BE2C (cell line): Measurements from ENCODE around the gene SNX25.
"Not testable (repeated sequence)": the region's sequence is repeated elsewhere in the genome, so short reads cannot be mapped to it uniquely, and the experiment has no call there.

Experiments
- DNase-seq: peaks from one replicate; pipeline ENCODE4 v3.0.0-alpha.2; 2020
- H3K27me3 ChIP-seq: fragments of 250-450 bp; sonication (Bioruptor Pico); 2 replicates; pipeline ENCODE4 v1.5.1; 2020; ENCODE audit warnings: mild to moderate bottlenecking
- H3K36me3 ChIP-seq: fragments of 250-450 bp; sonication (Bioruptor Pico); 2 replicates; pipeline ENCODE4 v1.5.1; 2020; ENCODE audit warnings: mild to moderate bottlenecking
- H3K4me1 ChIP-seq: fragments of 250-450 bp; sonication (Bioruptor Pico); 2 replicates; pipeline ENCODE4 v1.5.1; 2020
- H3K4me3 ChIP-seq: 2 replicates; pipeline ENCODE4 v1.5.1; 2011; ENCODE audit warnings: low read depth, low read length
- H3K9me3 ChIP-seq: fragments of 250-450 bp; sonication (Bioruptor Pico); 2 replicates; pipeline ENCODE4 v1.5.1; 2020
- TF ChIP-seq, protein P1 (sequence below): IDR thresholded peaks from 2 replicates; pipeline ENCODE4 v1.5.1; 2012; ENCODE audit warnings: mild to moderate bottlenecking, low read depth, low read length

Gene SNX25

DNA sequence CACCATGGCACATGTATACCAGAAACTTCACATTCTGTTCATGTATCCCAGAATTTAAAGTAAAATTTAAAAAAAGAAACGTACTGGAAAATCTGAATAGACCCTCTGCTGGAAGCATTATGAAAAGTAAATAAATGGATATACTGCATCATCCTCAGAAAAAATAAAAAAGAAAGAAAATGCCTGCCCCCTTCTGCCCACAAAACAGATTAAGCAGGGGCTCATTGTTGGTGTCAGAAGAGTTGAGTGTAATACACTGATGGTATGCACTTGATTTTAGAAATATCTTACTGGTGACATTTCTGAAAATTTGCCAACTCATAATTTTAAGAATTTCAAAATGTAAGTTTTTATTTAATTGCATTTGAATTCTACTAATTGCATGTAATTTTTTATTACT lies 108.5 kb downstream of the SNX25 start:
- no peaks in the 10 kb centered on the region for H3K36me3 ChIP-seq
- TF ChIP-seq, protein P1, sequence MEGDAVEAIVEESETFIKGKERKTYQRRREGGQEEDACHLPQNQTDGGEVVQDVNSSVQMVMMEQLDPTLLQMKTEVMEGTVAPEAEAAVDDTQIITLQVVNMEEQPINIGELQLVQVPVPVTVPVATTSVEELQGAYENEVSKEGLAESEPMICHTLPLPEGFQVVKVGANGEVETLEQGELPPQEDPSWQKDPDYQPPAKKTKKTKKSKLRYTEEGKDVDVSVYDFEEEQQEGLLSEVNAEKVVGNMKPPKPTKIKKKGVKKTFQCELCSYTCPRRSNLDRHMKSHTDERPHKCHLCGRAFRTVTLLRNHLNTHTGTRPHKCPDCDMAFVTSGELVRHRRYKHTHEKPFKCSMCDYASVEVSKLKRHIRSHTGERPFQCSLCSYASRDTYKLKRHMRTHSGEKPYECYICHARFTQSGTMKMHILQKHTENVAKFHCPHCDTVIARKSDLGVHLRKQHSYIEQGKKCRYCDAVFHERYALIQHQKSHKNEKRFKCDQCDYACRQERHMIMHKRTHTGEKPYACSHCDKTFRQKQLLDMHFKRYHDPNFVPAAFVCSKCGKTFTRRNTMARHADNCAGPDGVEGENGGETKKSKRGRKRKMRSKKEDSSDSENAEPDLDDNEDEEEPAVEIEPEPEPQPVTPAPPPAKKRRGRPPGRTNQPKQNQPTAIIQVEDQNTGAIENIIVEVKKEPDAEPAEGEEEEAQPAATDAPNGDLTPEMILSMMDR: no peak
- no peak for DNase-seq
- H3K4me1 ChIP-seq: no peaks in the 10 kb centered on the region
- H3K4me3 ChIP-seq: no peak overlapping the region
- H3K9me3 ChIP-seq: no peaks in the 10 kb centered on the region
- no peaks in the 10 kb centered on the region for H3K27me3 ChIP-seq

DNA sequence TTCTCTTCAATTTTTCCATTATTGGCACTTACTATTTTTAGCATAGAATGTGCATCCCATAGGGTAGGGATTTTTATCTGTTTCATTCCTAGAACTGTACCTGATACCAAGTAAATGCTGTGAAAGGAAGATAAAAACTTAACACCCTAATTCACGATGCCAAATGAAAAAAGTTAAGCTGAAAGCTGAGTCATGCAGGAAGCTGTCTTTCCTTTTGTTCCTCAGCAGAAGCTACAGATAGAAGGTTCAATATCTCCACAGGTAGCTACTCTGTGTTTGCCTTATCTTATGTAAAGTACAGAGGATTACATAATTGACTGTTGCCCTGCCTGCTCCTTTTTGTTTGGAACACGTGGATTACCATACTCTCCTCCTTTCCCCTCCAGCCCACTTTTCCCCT lies 109.3 kb downstream of the SNX25 start:
- TF ChIP-seq, protein P1: no peak
- H3K4me1 ChIP-seq: no peaks in the 10 kb centered on the region
- no peaks in the 10 kb centered on the region for H3K27me3 ChIP-seq
- DNase-seq: no peak
- H3K36me3 ChIP-seq: no peaks in the 10 kb centered on the region
- H3K4me3 ChIP-seq: no peak overlapping the region
- no peaks in the 10 kb centered on the region for H3K9me3 ChIP-seq

DNA sequence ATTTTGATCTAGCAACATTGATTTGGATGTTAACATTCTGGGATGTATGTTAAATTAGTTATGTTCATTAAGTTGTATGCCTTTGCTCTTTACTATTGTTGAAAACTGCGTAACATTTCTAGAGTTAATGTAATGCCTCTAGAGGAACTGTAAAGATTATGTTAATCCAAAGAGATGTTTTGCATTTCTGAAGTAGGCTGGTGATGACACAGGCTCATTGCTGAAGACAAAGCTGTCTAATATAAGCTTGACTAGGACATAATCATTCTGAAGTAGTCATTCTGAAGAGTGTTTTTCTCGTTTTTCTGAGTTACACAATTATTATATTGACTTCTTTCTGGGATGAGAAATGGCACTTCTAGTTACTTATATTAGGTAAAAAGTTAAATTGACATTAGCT lies 113.4 kb downstream of the SNX25 start:
- TF ChIP-seq, protein P1: no peak
- DNase-seq: no peak
- Histone ChIP-seq H3K4me1 (no peaks in the 10 kb centered on the region), H3K27me3 (no peaks in the 10 kb centered on the region), H3K36me3 (no peaks in the 10 kb centered on the region), H3K4me3 (no peak overlapping the region), H3K9me3 (no peaks in the 10 kb centered on the region)

DNA sequence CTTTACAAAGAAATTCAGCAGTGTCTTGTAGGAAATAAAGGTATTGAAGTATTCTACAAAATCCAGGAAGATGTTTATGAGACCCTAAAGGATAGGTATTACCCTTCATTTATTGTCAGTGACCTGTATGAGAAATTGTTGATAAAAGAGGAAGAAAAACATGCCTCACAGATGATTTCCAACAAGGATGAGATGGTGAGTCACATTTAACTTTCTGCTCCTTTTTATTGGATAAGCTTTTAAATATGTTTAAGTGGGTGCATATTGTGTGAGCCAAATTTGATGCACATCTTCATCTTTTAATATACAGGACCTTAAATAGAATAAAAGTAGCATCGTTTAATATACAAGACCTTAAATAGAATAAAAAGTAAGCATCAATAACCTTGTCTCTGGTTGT lies 114.2 kb downstream of the SNX25 start:
- Histone ChIP-seq H3K9me3 (no peaks in the 10 kb centered on the region), H3K27me3 (no peaks in the 10 kb centered on the region), H3K4me3 (no peak overlapping the region), H3K36me3 (no peaks in the 10 kb centered on the region), H3K4me1 (no peaks in the 10 kb centered on the region)
- no peak for DNase-seq
- TF ChIP-seq, protein P1: no peak

DNA sequence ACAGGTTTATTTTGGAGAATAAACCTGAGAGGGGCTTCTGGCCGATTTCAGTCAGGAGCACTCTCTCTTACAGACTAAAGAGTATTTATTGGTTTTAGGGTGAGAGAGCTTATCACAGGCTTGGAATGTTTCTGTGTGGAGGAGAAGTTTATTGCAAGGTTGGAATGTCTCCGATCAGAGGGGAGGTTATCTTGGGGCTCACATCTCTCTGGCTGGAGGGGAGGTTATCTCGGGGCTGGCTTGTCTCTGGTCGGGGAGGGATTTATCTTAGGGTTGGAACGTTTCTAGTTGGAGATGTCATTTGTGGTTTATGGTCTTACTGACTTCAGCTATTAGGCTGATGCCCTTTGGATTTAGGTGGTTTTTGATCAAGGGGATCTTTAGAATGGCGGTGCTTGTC lies 115.0 kb downstream of the SNX25 start:
- DNase-seq, H3K9me3 ChIP-seq, H3K36me3 ChIP-seq, H3K4me3 ChIP-seq, H3K27me3 ChIP-seq, H3K4me1 ChIP-seq: not testable (repeated sequence)

DNA sequence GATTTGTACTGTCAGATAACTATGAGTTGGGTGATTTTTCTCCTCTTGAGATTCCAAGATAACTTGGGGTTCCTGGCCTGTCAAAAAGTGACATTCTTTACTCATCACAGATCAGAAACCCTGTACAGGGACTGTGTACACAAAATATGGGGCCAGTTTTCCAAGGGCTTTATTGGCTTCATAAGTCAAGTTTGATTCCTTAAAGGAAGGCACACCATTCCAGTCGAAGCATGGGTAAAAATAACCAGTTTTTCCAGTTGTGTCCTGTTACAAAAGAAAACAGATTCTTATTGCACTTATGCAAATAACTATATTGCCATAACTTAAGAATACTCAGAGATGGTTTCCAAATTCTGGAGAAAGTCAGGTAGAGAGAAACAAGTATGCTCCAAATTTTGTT lies 116.3 kb downstream of the SNX25 start:
- H3K9me3 ChIP-seq, DNase-seq, H3K27me3 ChIP-seq, H3K4me1 ChIP-seq, H3K36me3 ChIP-seq, H3K4me3 ChIP-seq: not testable (repeated sequence)

DNA sequence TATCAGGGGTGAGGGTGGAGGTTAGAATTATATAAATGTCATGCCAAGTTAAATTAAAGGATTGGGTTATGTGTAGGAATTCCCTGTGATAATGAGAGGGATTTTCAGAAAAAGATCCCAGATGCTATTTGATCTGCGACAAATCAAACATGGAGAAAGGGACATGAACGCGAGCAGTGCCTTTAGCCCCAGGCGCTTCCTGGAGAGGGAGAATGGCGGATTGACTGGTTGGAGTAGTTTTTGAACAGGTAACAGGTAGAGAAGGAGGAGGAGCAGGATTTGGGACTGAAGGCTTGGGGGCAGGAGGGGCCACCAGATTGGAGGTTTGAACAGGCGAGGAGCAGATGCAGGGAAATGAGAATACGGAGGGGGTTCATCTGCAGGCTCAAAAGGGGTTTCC lies 119.2 kb downstream of the SNX25 start:
- H3K27me3 ChIP-seq: no peaks in the 10 kb centered on the region
- DNase-seq: no peak
- no peaks in the 10 kb centered on the region for H3K4me1 ChIP-seq
- H3K9me3 ChIP-seq: no peaks in the 10 kb centered on the region
- no peaks in the 10 kb centered on the region for H3K36me3 ChIP-seq
- TF ChIP-seq, protein P1: no peak
- H3K4me3 ChIP-seq: no peak overlapping the region

DNA sequence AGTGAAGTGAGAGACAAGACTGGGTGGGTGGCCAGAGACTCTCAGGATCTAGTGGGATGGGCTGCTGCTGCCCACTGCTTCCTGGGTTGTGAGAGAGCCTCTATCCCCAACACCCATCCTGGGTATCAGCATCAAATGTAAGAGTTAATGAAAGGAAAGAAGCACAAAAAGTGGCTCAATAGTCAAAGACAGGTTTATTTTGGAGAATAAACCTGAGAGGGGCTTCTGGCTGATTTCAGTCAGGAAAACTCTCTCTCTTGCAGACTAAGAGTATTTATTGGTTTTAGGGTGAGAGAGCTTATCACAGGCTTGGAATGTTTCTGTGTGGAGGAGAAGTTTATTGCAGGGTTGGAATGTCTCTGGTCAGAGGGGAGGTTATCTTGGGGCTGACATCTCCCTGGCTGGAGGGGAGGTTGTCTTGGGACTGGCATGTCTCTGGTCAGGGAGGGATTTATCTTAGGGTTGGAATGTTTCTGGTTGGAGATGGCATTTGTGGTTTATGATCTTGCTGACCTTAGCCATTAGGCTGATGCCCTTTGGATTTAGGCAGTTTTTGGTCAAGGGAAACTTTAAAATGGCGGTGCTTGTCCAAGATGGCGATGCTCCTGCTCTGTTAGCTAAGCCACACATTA lies 120.6 kb downstream of the SNX25 start:
- not testable (repeated sequence) for H3K27me3 ChIP-seq, H3K9me3 ChIP-seq, H3K4me3 ChIP-seq, H3K4me1 ChIP-seq, H3K36me3 ChIP-seq, DNase-seq
